ENCODE results near the gene ENDOV. TPM values are rescaled to one million over a fixed set of nuclear protein-coding genes. Genes with fewer than 3 reads are reported as not detected.

The ENDOV gene
- total RNA-seq, 1 donor from 2014 or later = 40.7 TPM

DNA sequence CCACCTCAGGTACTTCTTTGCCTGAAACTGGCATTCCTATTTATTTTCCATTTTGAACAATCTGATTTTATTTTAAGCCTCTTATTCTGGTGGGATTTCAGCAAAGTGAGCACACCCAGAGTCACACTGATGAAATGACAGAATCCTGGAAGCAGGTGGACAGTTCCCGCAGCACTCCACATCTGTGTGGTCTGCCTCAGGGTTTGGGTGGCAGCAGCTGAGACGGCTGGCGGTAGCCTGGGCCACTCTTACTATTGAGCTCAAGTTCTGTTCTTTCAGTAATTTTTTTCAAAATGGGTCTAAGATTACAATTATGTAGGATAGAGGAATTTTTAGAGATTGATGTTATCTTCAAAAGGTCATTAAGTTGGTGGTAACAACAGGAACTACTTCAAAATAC is 32.5 kb upstream of the ENDOV start:
- no peak for DNase-seq (ENCODE audit: low spot score)
- Mint-ChIP-seq H3K9me3 (ENCODE audit: unreplicated experiment) (no peaks in the 10 kb centered on the region), H3K36me3 (ENCODE audit: low read depth, unreplicated experiment) (peaks cover 69% of the 10 kb centered on the region), H3K4me3 (ENCODE audit: unreplicated experiment) (no peak overlapping the region), H3K27me3 (ENCODE audit: unreplicated experiment) (peaks cover 11% of the 10 kb centered on the region), H3K4me1 (ENCODE audit: unreplicated experiment) (peaks cover 18% of the 10 kb centered on the region), H3K27ac (ENCODE audit: unreplicated experiment) (peak overlapping the region; percentile 30)
- TF ChIP-seq, protein P1, sequence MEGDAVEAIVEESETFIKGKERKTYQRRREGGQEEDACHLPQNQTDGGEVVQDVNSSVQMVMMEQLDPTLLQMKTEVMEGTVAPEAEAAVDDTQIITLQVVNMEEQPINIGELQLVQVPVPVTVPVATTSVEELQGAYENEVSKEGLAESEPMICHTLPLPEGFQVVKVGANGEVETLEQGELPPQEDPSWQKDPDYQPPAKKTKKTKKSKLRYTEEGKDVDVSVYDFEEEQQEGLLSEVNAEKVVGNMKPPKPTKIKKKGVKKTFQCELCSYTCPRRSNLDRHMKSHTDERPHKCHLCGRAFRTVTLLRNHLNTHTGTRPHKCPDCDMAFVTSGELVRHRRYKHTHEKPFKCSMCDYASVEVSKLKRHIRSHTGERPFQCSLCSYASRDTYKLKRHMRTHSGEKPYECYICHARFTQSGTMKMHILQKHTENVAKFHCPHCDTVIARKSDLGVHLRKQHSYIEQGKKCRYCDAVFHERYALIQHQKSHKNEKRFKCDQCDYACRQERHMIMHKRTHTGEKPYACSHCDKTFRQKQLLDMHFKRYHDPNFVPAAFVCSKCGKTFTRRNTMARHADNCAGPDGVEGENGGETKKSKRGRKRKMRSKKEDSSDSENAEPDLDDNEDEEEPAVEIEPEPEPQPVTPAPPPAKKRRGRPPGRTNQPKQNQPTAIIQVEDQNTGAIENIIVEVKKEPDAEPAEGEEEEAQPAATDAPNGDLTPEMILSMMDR (IDR thresholded peaks at IDR 0.05; ENCODE audit: unreplicated experiment) = no peak

DNA sequence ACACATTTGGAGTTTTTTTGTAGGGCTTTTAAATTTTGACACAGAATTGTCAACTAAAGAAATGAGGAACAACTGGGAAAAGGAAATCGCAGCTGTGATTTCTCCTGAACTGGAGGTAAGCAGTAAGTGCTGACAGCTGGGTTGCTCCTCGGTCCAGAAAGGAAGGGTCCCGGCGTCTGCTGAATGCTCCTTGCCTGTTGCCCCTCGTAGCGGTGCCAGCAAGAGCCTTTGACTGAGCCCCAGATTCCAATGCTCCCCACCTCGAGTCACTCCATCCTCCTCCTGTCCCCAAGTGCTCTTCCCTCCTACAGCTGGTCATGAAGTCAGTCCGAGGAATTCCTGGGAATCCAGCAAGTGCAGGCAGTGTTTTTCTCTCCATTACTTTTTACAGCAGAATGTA is 32.0 kb upstream of the ENDOV start:
- H3K4me1 Mint-ChIP-seq (ENCODE audit: unreplicated experiment) = peaks cover 18% of the 10 kb centered on the region
- peaks cover 11% of the 10 kb centered on the region for H3K27me3 Mint-ChIP-seq (ENCODE audit: unreplicated experiment)
- no peak overlapping the region for H3K4me3 Mint-ChIP-seq (ENCODE audit: unreplicated experiment)
- TF ChIP-seq, protein P1 (IDR thresholded peaks at IDR 0.05; ENCODE audit: unreplicated experiment) = no peak
- no peak for DNase-seq (ENCODE audit: low spot score)
- H3K9me3 Mint-ChIP-seq (ENCODE audit: unreplicated experiment) = no peaks in the 10 kb centered on the region
- H3K27ac Mint-ChIP-seq (ENCODE audit: unreplicated experiment) = no peak overlapping the region
- peaks cover 67% of the 10 kb centered on the region for H3K36me3 Mint-ChIP-seq (ENCODE audit: low read depth, unreplicated experiment)

DNA sequence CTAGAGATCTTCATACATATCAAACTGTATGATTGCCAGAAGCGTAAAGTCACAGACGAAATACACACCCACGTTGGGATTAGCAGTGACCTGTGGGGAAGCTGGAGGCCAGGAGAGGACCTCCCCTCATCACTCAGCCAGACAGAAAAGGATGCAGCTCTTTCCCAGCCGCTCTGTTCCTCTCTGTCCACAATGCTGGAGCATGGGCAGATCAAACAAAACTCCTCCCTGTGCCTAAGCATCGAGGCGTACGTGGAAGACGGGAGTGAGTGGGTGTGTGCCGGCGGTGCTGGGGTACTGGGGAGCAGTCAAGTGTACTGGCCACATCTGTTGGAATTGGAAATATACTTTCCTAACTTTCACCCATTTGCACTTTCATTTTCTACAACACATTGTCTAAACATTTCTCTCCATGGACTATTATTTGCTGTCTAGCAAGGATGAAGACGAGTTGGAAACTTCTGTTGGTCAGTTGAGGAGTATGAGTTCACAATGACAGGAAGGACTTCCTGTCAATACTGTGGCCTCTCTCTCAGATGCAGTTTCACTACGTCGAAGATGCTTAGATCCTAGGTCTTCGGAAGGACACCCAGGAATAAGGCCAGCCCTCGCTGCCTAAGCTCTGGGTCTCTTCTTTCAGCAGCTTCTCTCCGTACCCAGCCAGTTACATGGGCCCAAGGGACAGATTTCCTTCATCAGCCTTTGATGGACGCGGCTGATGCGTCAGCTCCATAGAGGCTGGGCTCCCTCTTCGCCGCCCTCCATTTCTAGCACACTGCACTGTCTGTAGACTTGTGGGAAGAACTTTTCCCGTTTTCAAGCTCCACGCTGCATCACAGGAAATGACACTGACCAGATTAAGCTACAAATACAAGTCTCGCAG is 30.6 kb upstream of the ENDOV start:
- no peak overlapping the region for H3K4me3 Mint-ChIP-seq (ENCODE audit: unreplicated experiment)
- peaks cover 67% of the 10 kb centered on the region for H3K36me3 Mint-ChIP-seq (ENCODE audit: low read depth, unreplicated experiment)
- H3K9me3 Mint-ChIP-seq (ENCODE audit: unreplicated experiment) = no peaks in the 10 kb centered on the region

DNA sequence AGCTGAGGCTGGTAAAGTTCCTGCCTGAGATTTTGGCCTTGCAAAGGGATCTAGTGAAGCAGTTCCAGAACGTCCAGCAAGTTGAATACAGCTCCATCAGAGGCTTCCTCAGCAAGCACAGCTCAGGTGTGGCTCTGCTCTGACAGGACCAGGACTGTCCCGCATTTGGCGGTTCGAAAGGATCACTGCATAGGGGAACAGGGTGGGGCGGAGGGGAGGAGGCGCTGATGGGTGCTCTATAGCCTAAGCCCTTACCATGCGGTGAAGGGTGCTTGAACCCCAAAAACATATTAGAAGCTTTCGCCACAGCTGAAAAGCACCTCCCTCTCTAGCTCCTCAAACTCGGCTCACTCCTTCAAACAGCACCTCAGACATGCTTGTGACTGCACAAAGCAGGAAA is 29.9 kb upstream of the ENDOV start:
- H3K9me3 Mint-ChIP-seq (ENCODE audit: unreplicated experiment) = no peaks in the 10 kb centered on the region
- peaks cover 66% of the 10 kb centered on the region for H3K36me3 Mint-ChIP-seq (ENCODE audit: low read depth, unreplicated experiment)
- H3K27me3 Mint-ChIP-seq (ENCODE audit: unreplicated experiment) = peaks cover 14% of the 10 kb centered on the region
- no peak overlapping the region for H3K27ac Mint-ChIP-seq (ENCODE audit: unreplicated experiment)
- no peak for DNase-seq (ENCODE audit: low spot score)
- peaks cover 18% of the 10 kb centered on the region for H3K4me1 Mint-ChIP-seq (ENCODE audit: unreplicated experiment)
- no peak overlapping the region for H3K4me3 Mint-ChIP-seq (ENCODE audit: unreplicated experiment)
- TF ChIP-seq, protein P1 (IDR thresholded peaks at IDR 0.05; ENCODE audit: unreplicated experiment) = no peak

More for the DNA sequence above, 30.6 kb upstream of the ENDOV start:
- Mint-ChIP-seq H3K4me1 (ENCODE audit: unreplicated experiment) (peaks cover 18% of the 10 kb centered on the region), H3K27me3 (ENCODE audit: unreplicated experiment) (peaks cover 13% of the 10 kb centered on the region), H3K27ac (ENCODE audit: unreplicated experiment) (peak overlapping the region; percentile 4)
- no peak for DNase-seq (ENCODE audit: low spot score)
- TF ChIP-seq, protein P1 (IDR thresholded peaks at IDR 0.05; ENCODE audit: unreplicated experiment) = no peak

DNA sequence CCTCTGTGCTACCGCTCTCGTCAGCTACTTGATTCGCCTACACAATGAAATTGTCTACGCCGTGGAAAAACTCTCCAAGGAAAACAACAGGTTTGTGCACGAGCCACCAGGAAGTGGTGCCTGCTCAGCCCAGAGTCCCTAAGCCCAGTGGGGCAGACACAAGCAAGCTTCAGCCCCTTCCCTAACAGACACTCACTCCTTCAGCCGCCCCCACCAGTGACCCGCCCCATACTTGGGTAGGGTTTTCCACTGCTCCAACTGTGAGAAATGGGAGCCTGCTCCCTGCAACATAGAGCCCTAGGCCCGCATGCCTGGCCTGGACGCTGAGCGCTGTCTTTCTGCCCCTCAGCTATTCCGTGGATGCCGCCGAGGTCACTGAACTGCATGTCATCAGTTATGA is 28.6 kb upstream of the ENDOV start:
- Mint-ChIP-seq H3K36me3 (ENCODE audit: low read depth, unreplicated experiment) (peaks cover 62% of the 10 kb centered on the region), H3K4me3 (ENCODE audit: unreplicated experiment) (no peak overlapping the region)

More for the DNA sequence above, 28.6 kb upstream of the ENDOV start:
- TF ChIP-seq, protein P1 (IDR thresholded peaks at IDR 0.05; ENCODE audit: unreplicated experiment) = no peak
- H3K27ac Mint-ChIP-seq (ENCODE audit: unreplicated experiment) = no peak overlapping the region
- peaks cover 18% of the 10 kb centered on the region for H3K4me1 Mint-ChIP-seq (ENCODE audit: unreplicated experiment)
- peaks cover 12% of the 10 kb centered on the region for H3K27me3 Mint-ChIP-seq (ENCODE audit: unreplicated experiment)
- DNase-seq (ENCODE audit: low spot score) = no peak
- no peaks in the 10 kb centered on the region for H3K9me3 Mint-ChIP-seq (ENCODE audit: unreplicated experiment)

All from endothelial cell (in vitro differentiated cells).